Astrocyte (in vitro differentiated cells and primary cell): Measurements from ENCODE around the gene MZT2A.

Experiments
- EZH2 ChIP-seq: IDR thresholded peaks from 2 replicates; pipeline ENCODE4 v1.6.1; 2012; ENCODE audit warnings: mild to moderate bottlenecking, low read length, inconsistent platforms; ENCODE audit not compliant: insufficient read depth
- TF ChIP-seq, protein P1 (sequence below): IDR thresholded peaks from 2 replicates; pipeline ENCODE4 v1.5.1; 2011; ENCODE audit warnings: low read depth, mild to moderate bottlenecking, inconsistent platforms, low read length, moderate library complexity; ENCODE audit not compliant: insufficient read depth

DNA sequence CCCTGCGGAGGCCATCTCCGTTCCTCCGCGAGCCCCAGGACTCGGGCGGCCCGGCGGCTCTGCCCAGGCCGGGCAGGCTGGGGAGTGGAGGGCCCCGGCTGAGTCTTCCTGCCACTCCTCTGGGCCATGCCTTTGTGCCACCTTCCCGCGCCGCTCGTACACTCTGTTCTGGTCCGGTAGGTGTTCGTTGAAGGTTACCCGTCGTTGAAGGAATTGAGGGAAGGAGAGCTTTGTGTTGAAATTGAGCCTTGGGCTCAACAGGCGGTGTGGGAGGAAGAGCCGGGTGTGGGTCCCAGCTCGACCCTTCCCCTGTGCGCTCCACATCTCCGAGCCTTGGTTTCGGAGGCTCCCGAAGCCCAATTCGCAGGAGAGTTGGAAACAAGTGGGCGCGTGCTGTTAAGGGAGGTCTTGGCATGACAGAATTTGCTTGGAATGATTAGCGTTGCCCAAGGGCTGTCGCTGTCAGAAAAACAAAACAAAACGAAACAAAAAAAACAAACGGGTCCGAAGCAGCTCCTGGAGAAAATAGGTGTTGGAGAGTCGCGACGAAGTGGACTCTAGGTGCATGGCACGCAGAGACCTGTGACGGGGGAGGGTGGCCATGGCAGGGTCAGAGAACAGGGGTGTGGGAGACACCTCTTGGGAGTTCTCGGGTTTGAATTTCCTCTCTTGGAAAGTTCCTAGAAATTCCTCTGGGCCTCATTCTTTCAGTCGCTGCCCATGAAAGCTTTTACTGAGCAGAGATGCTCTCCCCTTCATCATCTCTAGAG lies 1.2 kb upstream of the MZT2A start:
- TF ChIP-seq EZH2 = no peak
- TF ChIP-seq, protein P1, sequence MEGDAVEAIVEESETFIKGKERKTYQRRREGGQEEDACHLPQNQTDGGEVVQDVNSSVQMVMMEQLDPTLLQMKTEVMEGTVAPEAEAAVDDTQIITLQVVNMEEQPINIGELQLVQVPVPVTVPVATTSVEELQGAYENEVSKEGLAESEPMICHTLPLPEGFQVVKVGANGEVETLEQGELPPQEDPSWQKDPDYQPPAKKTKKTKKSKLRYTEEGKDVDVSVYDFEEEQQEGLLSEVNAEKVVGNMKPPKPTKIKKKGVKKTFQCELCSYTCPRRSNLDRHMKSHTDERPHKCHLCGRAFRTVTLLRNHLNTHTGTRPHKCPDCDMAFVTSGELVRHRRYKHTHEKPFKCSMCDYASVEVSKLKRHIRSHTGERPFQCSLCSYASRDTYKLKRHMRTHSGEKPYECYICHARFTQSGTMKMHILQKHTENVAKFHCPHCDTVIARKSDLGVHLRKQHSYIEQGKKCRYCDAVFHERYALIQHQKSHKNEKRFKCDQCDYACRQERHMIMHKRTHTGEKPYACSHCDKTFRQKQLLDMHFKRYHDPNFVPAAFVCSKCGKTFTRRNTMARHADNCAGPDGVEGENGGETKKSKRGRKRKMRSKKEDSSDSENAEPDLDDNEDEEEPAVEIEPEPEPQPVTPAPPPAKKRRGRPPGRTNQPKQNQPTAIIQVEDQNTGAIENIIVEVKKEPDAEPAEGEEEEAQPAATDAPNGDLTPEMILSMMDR = no peak
